GM12892 (cell line): Measurements from ENCODE around the gene FAU.

Experiments
- POLR2A ChIP-seq: IDR thresholded peaks from 2 replicates; pipeline ENCODE4 v1.6.1; 2011; ENCODE audit warnings: low read depth, low read length, control low read depth
- POLR2AphosphoS5 ChIP-seq: IDR thresholded peaks from 2 replicates; pipeline ENCODE4 v1.6.1; 2011; ENCODE audit warnings: low read depth, low read length, control low read depth
- TAF1 ChIP-seq: IDR thresholded peaks from 2 replicates; pipeline ENCODE4 v1.6.1; 2011; ENCODE audit warnings: low read depth, mild to moderate bottlenecking, control low read depth, low read length, borderline replicate concordance

DNA sequence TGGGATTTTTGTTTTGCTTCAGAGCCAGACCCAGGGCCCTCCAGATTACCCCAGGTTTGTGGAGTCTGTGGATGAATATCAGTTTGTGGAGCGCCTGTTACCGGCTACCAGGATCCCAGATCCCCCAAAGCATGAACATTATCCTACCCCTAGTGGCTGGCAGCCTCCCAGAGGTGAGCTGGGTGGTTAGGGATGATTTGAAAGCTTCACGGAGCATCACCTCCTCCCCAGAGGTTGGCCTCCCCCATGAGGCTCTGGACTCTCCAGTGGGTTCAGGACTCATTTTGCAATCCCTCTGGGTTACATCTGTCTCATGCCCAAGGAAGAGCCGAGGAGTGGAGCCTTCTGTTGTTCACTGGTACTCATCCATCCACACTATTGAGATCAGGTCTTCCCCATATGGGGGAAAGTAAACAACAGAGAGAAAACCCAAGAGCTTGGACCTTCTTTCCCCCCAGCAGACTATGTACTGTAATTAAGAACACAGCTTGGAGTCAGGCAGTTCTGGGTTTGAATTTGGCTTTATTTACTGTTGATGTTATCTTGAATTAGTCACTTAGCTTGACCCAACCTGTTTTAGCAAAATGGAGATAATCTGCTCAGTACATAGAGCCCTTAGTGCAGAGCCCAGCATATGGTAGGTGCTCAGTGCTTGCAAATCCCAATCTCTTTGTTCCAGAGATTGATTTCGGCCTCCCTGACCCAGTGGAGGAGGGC is 2.7 kb upstream of the FAU start:
- TF ChIP-seq POLR2AphosphoS5 (no peak), POLR2A (no peak), TAF1 (no peak)
